GM18907 (cell line): ENCODE data around the gene SLC26A6.

Experiments used
- ATAC-seq: cut with Tn5 transposase; IDR thresholded peaks from one replicate; pipeline ENCODE4 v1.9.1; 2021; ENCODE audit warnings: mild to moderate bottlenecking, moderate library complexity; ENCODE audit not compliant: unreplicated experiment

SLC26A6 gene

GRCh38 chr3:48661501-48662144, 26.4 kb upstream of the SLC26A6 start:
- ATAC-seq = peak; percentile 42

GRCh38 chr3:48660800-48661400, 25.6 kb upstream of the SLC26A6 start:
- no peak for ATAC-seq

GRCh38 chr3:48656841-48657281, 21.6 kb upstream of the SLC26A6 start:
- no peak for ATAC-seq

GRCh38 chr3:48656061-48656840, 21.0 kb upstream of the SLC26A6 start:
- peak; percentile 45 for ATAC-seq

GRCh38 chr3:48655606-48656005, 20.3 kb upstream of the SLC26A6 start:
- no peak for ATAC-seq

GRCh38 chr3:48655063-48655462, 19.8 kb upstream of the SLC26A6 start:
- ATAC-seq = no peak

GRCh38 chr3:48652923-48653715, 17.9 kb upstream of the SLC26A6 start:
- ATAC-seq = no peak

GRCh38 chr3:48651771-48652170, 16.5 kb upstream of the SLC26A6 start:
- ATAC-seq = no peak

- no peak for ATAC-seq
Observed at GRCh38 chr3:48650723-48651122, 15.5 kb upstream of the SLC26A6 start.

GRCh38 chr3:48648188-48648850, 13.1 kb upstream of the SLC26A6 start:
- ATAC-seq = no peak

- no peak for ATAC-seq
Observed at GRCh38 chr3:48647714-48648113, 12.5 kb upstream of the SLC26A6 start.

- no peak for ATAC-seq
Observed at GRCh38 chr3:48644898-48645760, 9.9 kb upstream of the SLC26A6 start.

- ATAC-seq = no peak
Observed at GRCh38 chr3:48642605-48643004, 7.3 kb upstream of the SLC26A6 start.

GRCh38 chr3:48641396-48641795, 6.1 kb upstream of the SLC26A6 start:
- ATAC-seq = no peak

GRCh38 chr3:48639944-48640606, 4.8 kb upstream of the SLC26A6 start:
- no peak for ATAC-seq

- no peak for ATAC-seq
Observed at GRCh38 chr3:48637305-48637704, 2.0 kb upstream of the SLC26A6 start.

- no peak for ATAC-seq
Observed at GRCh38 chr3:48636149-48636655, 941 bp upstream of the SLC26A6 start.

- peak; percentile 5 for ATAC-seq
Observed at GRCh38 chr3:48634661-48635221, 520 bp downstream of the SLC26A6 start.

- ATAC-seq = no peak
Observed at GRCh38 chr3:48633743-48634142, 1.5 kb downstream of the SLC26A6 start.
